T-cell (primary cell): ENCODE results near the gene TMEM178A. TPM values are rescaled to one million over a fixed set of nuclear protein-coding genes. Genes with fewer than 3 reads are reported as not detected.
A peak's percentile ranks its signal among the peaks of the same experiment; 100 is the strongest.

Experiments
- ATAC-seq, 4 experiments: fragments of 200-7000 bp in 3 of 4; fragments of 150-1000 bp in 1 of 4; cut with Tn5 transposase; replicated peaks in 1 of 4; 1 replicate in 3 of 4; 2 replicates in 1 of 4; pipeline ENCODE4 v1.10.0; 2021; ENCODE audit warnings: moderate library complexity in 3 of 4, mild to moderate bottlenecking in 2 of 4, moderate number of reproducible peaks in 1 of 4
- CTCF ChIA-PET, 2 donors: fragments of 300-600 bp; sonication (Branson Sonifier 250); formaldehyde crosslinking; loops; one replicate each; lab custom pipeline; 2022; ENCODE audit warnings: antibody characterized with exemption in 2 of 2; lab: Charles Lee
- POLR2A ChIA-PET, 2 donors: fragments of 300-600 bp; sonication (Branson Sonifier 250); formaldehyde crosslinking; loops; one replicate each; lab custom pipeline; 2022; ENCODE audit warnings: antibody characterized with exemption in 2 of 2; lab: Charles Lee
- DNase-seq, 35 experiments: peaks; one replicate each; pipeline versions ENCODE4 v3.0.0 to v3.0.0-alpha.2; 2013 to 2023
- H3K27ac ChIP-seq: one replicate; pipeline ENCODE4 v1.5.1; 2013; ENCODE audit warnings: low read length
- H3K27me3 ChIP-seq, 2 experiments: replicated peaks in 1 of 2; 1 replicate in 1 of 2; 2 replicates in 1 of 2; pipeline versions ENCODE4 v1.6.1 to v1.7.0; 2013; ENCODE audit warnings: low read length in 1 of 2, mixed read lengths in 1 of 2; ENCODE audit not compliant: control insufficient read depth in 2 of 2, insufficient read depth in 2 of 2; ENCODE audit errors: extremely low read depth in 1 of 2
- H3K36me3 ChIP-seq, 2 donors: 1 replicate in 1 of 2; 2 replicates in 1 of 2; pipeline versions ENCODE4 v1.6.1 to v1.7.0; 2013; ENCODE audit warnings: low read length in 1 of 2; ENCODE audit not compliant: control insufficient read depth in 2 of 2, insufficient read depth in 1 of 2; ENCODE audit errors: extremely low read depth in 1 of 2
- H3K4me1 ChIP-seq, 2 experiments: 1 replicate in 1 of 2; 2 replicates in 1 of 2; pipeline versions ENCODE4 v1.6.1 to v1.7.0; 2013; ENCODE audit warnings: low read length in 2 of 2, mixed read lengths in 1 of 2; ENCODE audit not compliant: insufficient read depth in 2 of 2, control insufficient read depth in 1 of 2; ENCODE audit errors: extremely low read depth in 1 of 2
- H3K4me3 ChIP-seq, 2 donors: 1 replicate in 1 of 2; 2 replicates in 1 of 2; pipeline versions ENCODE4 v1.5.1 to v1.7.0; 2013; ENCODE audit warnings: mild to moderate bottlenecking in 2 of 2, low read length in 1 of 2, moderate library complexity in 1 of 2; ENCODE audit not compliant: control insufficient read depth in 1 of 2; ENCODE audit errors: extremely low read depth in 1 of 2
- H3K9me3 ChIP-seq: 2 replicates; pipeline ENCODE4 v1.7.0; 2013
- H3K27ac Mint-ChIP-seq, 2 donors: one replicate each; pipeline ENCODE4 v1.8.0; 2020 to 2021; ENCODE audit warnings: mild to moderate bottlenecking in 2 of 2, mixed read lengths in 2 of 2
- H3K27me3 Mint-ChIP-seq, 2 donors: one replicate each; pipeline ENCODE4 v1.8.0; 2021 to 2022; ENCODE audit warnings: mixed read lengths in 2 of 2
- H3K36me3 Mint-ChIP-seq: one replicate; pipeline ENCODE4 v1.8.0; 2021; ENCODE audit warnings: mixed read lengths
- H3K4me1 Mint-ChIP-seq, 3 donors: one replicate each; pipeline ENCODE4 v1.8.0; 2020 to 2022; ENCODE audit warnings: mixed read lengths in 3 of 3, mild to moderate bottlenecking in 1 of 3
- H3K4me3 Mint-ChIP-seq, 3 donors: one replicate each; pipeline ENCODE4 v1.8.0; 2020 to 2022; ENCODE audit warnings: mild to moderate bottlenecking in 3 of 3, mixed read lengths in 3 of 3, moderate library complexity in 3 of 3
- H3K9me3 Mint-ChIP-seq, 3 donors: one replicate each; pipeline ENCODE4 v1.8.0; 2020 to 2022; ENCODE audit warnings: mixed read lengths in 3 of 3
- WGBS: methylation state at CpG from one replicate; pipeline ENCODE4 v1.1.5; 2013; ENCODE audit warnings: missing lambda C conversion rate; ENCODE audit not compliant: insufficient coverage; 5-methylcytosine and 5-hydroxymethylcytosine counted together
- total RNA-seq, 35 experiments: library from RNA in 6 of 35; stranded (reverse) in 6 of 35; fragments of 120-200 nt in 1 of 35; gene quantifications; one replicate each; pipeline versions ENCODE4 v1.2.1 to v1.2.4 and lab custom pipeline; 2013 to 2026

Gene TMEM178A
- total RNA-seq, 5 donors from 2014 or later (not counting 1 experiment from before 2014, with no cell fraction given): 0.32 to 0.47 (median 0.45) TPM; not detected in 2

DNA sequence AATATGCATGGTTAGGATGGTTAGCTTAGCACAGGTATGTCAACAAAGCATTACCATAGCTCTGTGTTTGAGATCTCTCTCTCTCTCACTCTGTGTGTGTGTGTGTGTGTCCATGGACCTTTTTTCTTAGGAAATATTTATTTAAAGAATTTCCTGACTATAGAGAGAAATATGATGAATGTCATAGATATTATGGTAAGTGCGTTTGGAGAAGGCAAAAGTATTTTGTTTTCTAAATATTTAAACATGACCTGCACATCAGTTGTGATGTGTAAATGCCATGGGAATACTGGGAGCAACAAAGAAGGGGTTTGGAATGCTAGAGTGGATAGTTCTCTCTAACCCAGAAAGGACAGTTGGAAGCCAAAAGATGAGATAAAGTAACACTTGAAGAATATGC, 3.9 kb upstream of the TMEM178A start:
- Mint-ChIP-seq H3K9me3 (no peaks in the 10 kb centered on the region), H3K36me3 (no peaks in the 10 kb centered on the region), H3K4me1 (peaks cover 6 to 13% (median 10%) of the 10 kb centered on the region in 3 donors), H3K4me3 (no peak overlapping the region), H3K27me3 (peaks cover 34 to 44% of the 10 kb centered on the region in 2 donors), H3K27ac (no peak overlapping the region)
- Histone ChIP-seq H3K27me3 (peaks cover 5 to 18% of the 10 kb centered on the region in 2 experiments), H3K4me1 (peaks cover 0 to 4% of the 10 kb centered on the region in 2 experiments), H3K27ac (no peak overlapping the region), H3K4me3 (no peak overlapping the region), H3K36me3 (no peaks in the 10 kb centered on the region), H3K9me3 (no peaks in the 10 kb centered on the region)
- WGBS: no CpG with 5 or more reads among the region's 1 CpG
- ChIA-PET CTCF (no interaction called here), POLR2A (no interaction called here)
- ATAC-seq (no peak), DNase-seq (no peak)

DNA sequence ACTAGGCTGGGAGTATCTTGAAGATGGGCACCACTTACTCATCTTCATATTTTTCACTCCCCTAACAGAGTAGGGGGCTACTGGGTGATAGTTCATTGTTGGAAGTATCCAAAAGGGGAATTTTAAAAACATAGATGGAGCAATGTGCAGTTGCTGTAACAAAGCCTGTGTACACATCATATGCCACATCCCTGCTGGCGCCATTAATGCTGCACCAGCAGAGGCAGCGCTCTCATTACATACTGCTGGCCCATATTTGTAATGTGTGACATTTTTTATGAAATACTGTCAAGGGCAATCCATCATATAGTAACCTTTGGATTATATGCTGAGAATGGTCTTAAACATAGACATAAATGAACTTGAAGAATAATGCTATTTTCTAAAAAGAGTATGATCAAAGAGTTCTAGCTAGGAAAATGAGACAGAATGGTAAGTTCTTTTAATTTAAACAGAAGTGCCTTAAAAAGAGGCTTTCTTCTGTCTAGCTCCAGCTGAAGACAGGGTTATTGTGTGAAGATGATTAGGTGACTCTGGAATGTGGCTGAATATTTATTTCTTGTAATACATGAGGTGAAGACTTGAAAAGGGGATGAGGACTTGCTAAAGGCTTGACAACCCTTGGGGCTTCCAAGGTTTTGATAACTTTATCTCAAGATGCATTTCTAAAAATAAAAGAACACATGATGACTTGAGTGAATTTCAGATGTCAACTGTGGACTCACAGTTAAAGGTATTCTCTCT, 2.4 kb upstream of the TMEM178A start:
- no peaks in the 10 kb centered on the region for H3K9me3 ChIP-seq
- Mint-ChIP-seq H3K36me3 (no peaks in the 10 kb centered on the region), H3K27me3 (peaks cover 44 to 59% of the 10 kb centered on the region in 2 donors), H3K9me3 (no peaks in the 10 kb centered on the region), H3K4me3 (no peak overlapping the region), H3K4me1 (peaks cover 11 to 21% (median 13%) of the 10 kb centered on the region in 3 donors), H3K27ac (no peak overlapping the region)
- CTCF ChIA-PET: no interaction called here
- no peaks in the 10 kb centered on the region for H3K36me3 ChIP-seq
- H3K27me3 ChIP-seq: peaks cover 10 to 25% of the 10 kb centered on the region in 2 experiments
- POLR2A ChIA-PET: no interaction called here
- H3K27ac ChIP-seq: no peak overlapping the region
- no peak overlapping the region for H3K4me3 ChIP-seq
- no peak for DNase-seq
- peaks cover 0 to 4% of the 10 kb centered on the region in 2 experiments for H3K4me1 ChIP-seq
- ATAC-seq: no peak
- WGBS: no CpG with 5 or more reads among the region's 2 CpGs

GRCh38 chr2:39664232-39664887, 1.4 kb upstream of the TMEM178A start:
- Histone ChIP-seq H3K36me3 (no peaks in the 10 kb centered on the region), H3K27me3 (peaks cover 10 to 25% of the 10 kb centered on the region in 2 experiments), H3K9me3 (no peaks in the 10 kb centered on the region), H3K4me3 (no peak overlapping the region), H3K4me1 (peaks cover 0 to 4% of the 10 kb centered on the region in 2 experiments), H3K27ac (no peak overlapping the region)
- ATAC-seq (no peak), DNase-seq (no peak)
- POLR2A ChIA-PET: no interaction called here
- Mint-ChIP-seq H3K27ac (no peak overlapping the region), H3K9me3 (no peaks in the 10 kb centered on the region), H3K27me3 (peaks cover 48 to 68% of the 10 kb centered on the region in 2 donors), H3K4me1 (peaks cover 11 to 21% (median 13%) of the 10 kb centered on the region in 3 donors), H3K36me3 (no peaks in the 10 kb centered on the region), H3K4me3 (peak overlapping the region in 1 of 3 donors; percentile 58)
- CTCF ChIA-PET: no interaction called here
- WGBS: no CpG with 5 or more reads among the region's 6 CpGs

GRCh38 chr2:39664888-39665591, 677 bp upstream of the TMEM178A start:
- DNase-seq (no peak), ATAC-seq (no peak)
- H3K36me3 Mint-ChIP-seq: no peaks in the 10 kb centered on the region
- ChIA-PET POLR2A (no interaction called here), CTCF (no interaction called here)
- no peaks in the 10 kb centered on the region for H3K9me3 ChIP-seq
- no peak overlapping the region for H3K27ac ChIP-seq
- H3K4me3 ChIP-seq: no peak overlapping the region
- 45% methylated on average over 22 of the region's 26 CpGs for WGBS
- H3K4me1 ChIP-seq: peaks cover 0 to 4% of the 10 kb centered on the region in 2 experiments
- H3K36me3 ChIP-seq: no peaks in the 10 kb centered on the region
- H3K27ac Mint-ChIP-seq: no peak overlapping the region
- H3K4me1 Mint-ChIP-seq: peaks cover 11 to 21% (median 13%) of the 10 kb centered on the region in 3 donors
- H3K27me3 ChIP-seq: peaks cover 15 to 25% of the 10 kb centered on the region in 2 experiments
- peak overlapping the region in 2 of 3 donors; percentile 10 to 58 for H3K4me3 Mint-ChIP-seq
- no peaks in the 10 kb centered on the region for H3K9me3 Mint-ChIP-seq
- peaks cover 50 to 67% of the 10 kb centered on the region in 2 donors for H3K27me3 Mint-ChIP-seq

DNA sequence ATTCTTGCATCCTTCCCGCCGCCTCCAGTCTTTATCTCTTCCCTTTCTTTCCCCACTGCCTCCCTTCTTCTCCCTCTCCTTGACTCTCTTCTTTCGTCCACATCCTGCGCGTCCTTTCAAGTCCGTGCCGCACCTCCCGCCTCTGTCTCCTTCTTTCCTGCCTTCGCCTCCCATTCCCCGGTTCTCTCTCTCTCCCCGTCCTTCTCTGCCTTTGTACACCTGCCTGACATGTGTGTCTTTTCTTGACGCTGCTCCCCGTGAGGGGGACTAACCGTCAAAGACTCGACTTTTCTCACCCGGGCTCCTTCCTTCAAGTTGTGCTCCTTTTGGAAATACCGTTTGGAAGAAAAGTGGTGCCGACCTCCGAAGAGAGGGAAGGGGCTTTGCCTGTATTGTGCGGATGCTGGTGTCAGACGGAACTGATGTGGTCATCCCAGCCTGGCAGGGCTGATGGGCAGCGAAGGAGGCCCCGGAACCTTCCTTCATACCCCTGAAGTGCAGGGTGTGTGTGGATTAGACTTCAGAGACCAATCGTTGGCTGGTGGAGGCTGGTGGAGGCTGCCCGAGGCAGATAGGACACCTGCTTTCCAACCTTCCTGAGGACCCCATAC, 879 bp downstream of the TMEM178A start:
- H3K36me3 Mint-ChIP-seq: no peaks in the 10 kb centered on the region
- ATAC-seq: no peak
- Histone ChIP-seq H3K9me3 (no peaks in the 10 kb centered on the region), H3K27ac (no peak overlapping the region), H3K36me3 (no peaks in the 10 kb centered on the region), H3K27me3 (peaks cover 15 to 25% of the 10 kb centered on the region in 2 experiments), H3K4me1 (peaks cover 0 to 4% of the 10 kb centered on the region in 2 experiments), H3K4me3 (no peak overlapping the region)
- 3% methylated on average over 20 of the region's 25 CpGs for WGBS
- peak overlapping the region in 2 of 3 donors; percentile 25 to 62 for H3K4me3 Mint-ChIP-seq
- H3K27me3 Mint-ChIP-seq: peaks cover 59 to 68% of the 10 kb centered on the region in 2 donors
- H3K9me3 Mint-ChIP-seq: no peaks in the 10 kb centered on the region
- peaks cover 11 to 21% (median 13%) of the 10 kb centered on the region in 3 donors for H3K4me1 Mint-ChIP-seq
- no peak for DNase-seq
- ChIA-PET CTCF (interaction anchor here in 1 of 2 donors (0.6 kb wide), 1 partner anchor 301 kb away, joined by 3 read pairs; no protein-coding TSS in a partner anchor), POLR2A (interaction anchor here in 1 of 2 donors (0.6 kb wide), 1 partner anchor 64 kb away, joined by 4 read pairs; no protein-coding TSS in a partner anchor)
- H3K27ac Mint-ChIP-seq: no peak overlapping the region
